Left lung (tissue), 10 donors: ENCODE results near the gene KLRC4. TPM values are rescaled to one million over a fixed set of nuclear protein-coding genes. Genes with fewer than 3 reads are reported as not detected.
"Not testable (repeated sequence)": the region's sequence is repeated elsewhere in the genome, so short reads cannot be mapped to it uniquely, and the experiment has no call there.

Source experiments
- ATAC-seq: fragments of 200-7000 bp; cut with Tn5 transposase; one replicate; pipeline ENCODE4 v1.9.1; 2020; ENCODE audit warnings: moderate library complexity
- DNase-seq, 4 donors: peaks; one replicate each; pipeline ENCODE4 v3.0.0-alpha.2; 2013 to 2020
- H3K27ac ChIP-seq, 2 donors: fragments of 200-600 bp; sonication (generic) in 1 of 2; one replicate each; pipeline versions ENCODE4 v1.5.0 to v1.8.0; 2020 to 2021
- H3K27me3 ChIP-seq, 2 donors: fragments of 200-600 bp; sonication (generic) in 1 of 2; one replicate each; pipeline versions ENCODE4 v1.5.0 to v1.8.0; 2020 to 2021
- H3K36me3 ChIP-seq, 2 donors: fragments of 200-600 bp; sonication (generic) in 1 of 2; one replicate each; pipeline versions ENCODE4 v1.5.0 to v1.8.0; 2020 to 2021
- H3K4me1 ChIP-seq, 2 donors: fragments of 200-600 bp; one replicate each; pipeline ENCODE4 v1.8.0; 2021
- H3K4me3 ChIP-seq, 2 donors: fragments of 200-600 bp; sonication (generic) in 1 of 2; one replicate each; pipeline versions ENCODE4 v1.5.0 to v1.8.0; 2020 to 2021; ENCODE audit warnings: mild to moderate bottlenecking in 1 of 2
- H3K9me3 ChIP-seq, 2 donors: fragments of 200-600 bp; sonication (generic) in 1 of 2; one replicate each; pipeline versions ENCODE4 v1.5.0 to v1.8.0; 2020 to 2021
- intact Hi-C, 2 donors: fragments of 100-400 bp; cut with DNase I; formaldehyde crosslinking; loops; one replicate each; pipeline versions ENCODE4 v1.11.2 to v1.14.2; 2022
- polyA plus RNA-seq, 6 donors: library from polyadenylated mRNA; unstranded; fragments of 120-200 nt; gene quantifications; one replicate each; pipeline ENCODE4 v1.2.1, GENCODE V29; 2013; ENCODE audit not compliant: insufficient read length in 6 of 6
- total RNA-seq, 2 donors: library from RNA; stranded (reverse); fragmentation: NEBNext Ultra II Directional; extraction: Animal tissue kit (Norgen Biotek cat#: 25700); gene quantifications; one replicate each; pipeline ENCODE4 v1.2.1, GENCODE V29; 2021
- TF ChIP-seq, protein P1 (sequence below), 2 donors: fragments of 200-600 bp; sonication (generic) in 1 of 2; IDR thresholded peaks; one replicate each; pipeline versions ENCODE4 v1.5.0 to v1.8.0; 2021; ENCODE audit warnings: antibody characterized with exemption in 2 of 2
- donor health status: DM: no; HTN: yes; CAD: no.
- donor health status: DM: no; HTN: no; CAD: no.

KLRC4 gene
- total and polyA plus RNA-seq, 8 donors: 0.21 to 1.3 (median 0.35) TPM; not detected in 2

DNA sequence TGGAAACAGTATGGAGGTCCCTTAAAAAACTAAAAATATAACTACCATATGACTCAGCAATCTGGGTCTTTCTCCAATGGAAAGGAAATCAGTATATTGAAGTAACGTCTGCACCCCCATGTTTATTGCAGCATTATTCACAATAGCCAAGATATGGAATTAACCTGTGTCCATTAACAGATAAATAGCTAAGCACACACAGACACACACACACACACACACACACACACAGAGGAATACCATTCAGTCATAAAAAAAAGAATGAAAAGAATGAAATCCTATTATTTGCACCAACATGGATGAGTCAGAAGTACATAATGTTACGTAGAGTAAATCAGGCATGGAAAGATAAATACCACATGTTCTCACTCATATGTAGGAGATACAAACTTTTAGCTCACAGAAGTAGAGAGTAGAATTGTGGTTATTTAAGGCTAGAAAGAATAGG lies 24.4 kb downstream of the KLRC4 start:
- H3K36me3 ChIP-seq: no peaks in the 10 kb centered on the region
- no peak for DNase-seq
- TF ChIP-seq, protein P1, sequence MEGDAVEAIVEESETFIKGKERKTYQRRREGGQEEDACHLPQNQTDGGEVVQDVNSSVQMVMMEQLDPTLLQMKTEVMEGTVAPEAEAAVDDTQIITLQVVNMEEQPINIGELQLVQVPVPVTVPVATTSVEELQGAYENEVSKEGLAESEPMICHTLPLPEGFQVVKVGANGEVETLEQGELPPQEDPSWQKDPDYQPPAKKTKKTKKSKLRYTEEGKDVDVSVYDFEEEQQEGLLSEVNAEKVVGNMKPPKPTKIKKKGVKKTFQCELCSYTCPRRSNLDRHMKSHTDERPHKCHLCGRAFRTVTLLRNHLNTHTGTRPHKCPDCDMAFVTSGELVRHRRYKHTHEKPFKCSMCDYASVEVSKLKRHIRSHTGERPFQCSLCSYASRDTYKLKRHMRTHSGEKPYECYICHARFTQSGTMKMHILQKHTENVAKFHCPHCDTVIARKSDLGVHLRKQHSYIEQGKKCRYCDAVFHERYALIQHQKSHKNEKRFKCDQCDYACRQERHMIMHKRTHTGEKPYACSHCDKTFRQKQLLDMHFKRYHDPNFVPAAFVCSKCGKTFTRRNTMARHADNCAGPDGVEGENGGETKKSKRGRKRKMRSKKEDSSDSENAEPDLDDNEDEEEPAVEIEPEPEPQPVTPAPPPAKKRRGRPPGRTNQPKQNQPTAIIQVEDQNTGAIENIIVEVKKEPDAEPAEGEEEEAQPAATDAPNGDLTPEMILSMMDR (IDR thresholded peaks at IDR 0.05): no peak
- H3K27ac ChIP-seq: no peak overlapping the region
- no peaks in the 10 kb centered on the region for H3K9me3 ChIP-seq
- no peak for ATAC-seq
- no peaks in the 10 kb centered on the region for H3K27me3 ChIP-seq
- intact Hi-C loops: no loop called here
- no peaks in the 10 kb centered on the region for H3K4me1 ChIP-seq
- no peak overlapping the region for H3K4me3 ChIP-seq

DNA sequence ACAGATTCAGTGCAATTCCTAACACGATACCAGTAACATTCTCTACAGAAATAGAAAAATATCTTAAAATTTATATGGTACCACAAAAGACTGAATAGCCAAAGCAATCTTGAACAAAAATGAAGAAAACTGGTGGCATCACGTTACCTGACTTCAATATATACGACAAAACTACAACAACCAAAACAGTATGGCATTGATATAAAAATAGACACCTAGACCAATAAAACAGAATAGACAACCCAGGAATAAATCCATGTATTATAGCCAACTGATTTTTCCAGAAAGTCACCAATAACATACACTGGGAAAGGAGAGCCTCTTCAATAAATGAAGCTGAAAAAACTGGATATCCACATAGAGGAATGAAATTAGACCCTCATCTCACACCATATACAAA lies 25.4 kb downstream of the KLRC4 start:
- no peak overlapping the region for H3K4me3 ChIP-seq
- no peak overlapping the region for H3K27ac ChIP-seq
- intact Hi-C loops: no loop called here
- TF ChIP-seq, protein P1 (IDR thresholded peaks at IDR 0.05): no peak
- DNase-seq (no peak), ATAC-seq (no peak)
- H3K4me1 ChIP-seq: no peaks in the 10 kb centered on the region
- no peaks in the 10 kb centered on the region for H3K9me3 ChIP-seq
- no peaks in the 10 kb centered on the region for H3K36me3 ChIP-seq
- H3K27me3 ChIP-seq: no peaks in the 10 kb centered on the region

DNA sequence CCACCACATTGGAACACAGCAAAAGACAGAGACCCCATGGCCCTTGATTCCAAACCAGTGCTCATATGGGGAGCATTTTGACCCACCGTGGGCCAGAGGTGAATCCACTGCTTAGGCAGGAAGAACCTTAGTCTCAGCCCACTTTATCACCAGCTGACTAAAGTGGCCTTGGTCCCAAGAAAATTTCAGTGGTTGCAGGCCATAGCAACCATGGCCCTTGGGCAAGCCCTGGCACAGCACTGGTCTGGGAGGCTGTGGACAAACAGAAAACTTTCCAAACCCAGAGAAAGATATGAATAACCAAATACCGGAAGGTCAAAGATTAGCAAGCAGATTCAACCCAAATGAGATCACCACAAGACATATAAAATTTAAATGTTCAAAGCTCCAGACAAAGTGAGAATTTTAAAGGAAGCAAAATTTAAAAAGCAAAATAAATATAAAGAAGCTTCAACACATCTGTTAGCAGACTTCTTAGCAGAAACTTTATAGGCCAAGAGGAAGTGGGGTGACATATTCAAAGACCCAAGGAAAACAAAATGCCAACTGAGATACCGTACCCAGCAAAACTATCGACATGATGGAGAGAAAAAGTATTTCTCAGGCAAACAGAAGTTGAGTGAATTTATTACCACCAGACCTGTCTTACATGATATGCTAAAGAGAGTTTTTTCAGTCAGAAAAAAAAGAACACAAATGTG lies 27.5 kb downstream of the KLRC4 start:
- intact Hi-C loops: no loop called here
- ATAC-seq: no peak
- TF ChIP-seq, protein P1 (IDR thresholded peaks at IDR 0.05): no peak

DNA sequence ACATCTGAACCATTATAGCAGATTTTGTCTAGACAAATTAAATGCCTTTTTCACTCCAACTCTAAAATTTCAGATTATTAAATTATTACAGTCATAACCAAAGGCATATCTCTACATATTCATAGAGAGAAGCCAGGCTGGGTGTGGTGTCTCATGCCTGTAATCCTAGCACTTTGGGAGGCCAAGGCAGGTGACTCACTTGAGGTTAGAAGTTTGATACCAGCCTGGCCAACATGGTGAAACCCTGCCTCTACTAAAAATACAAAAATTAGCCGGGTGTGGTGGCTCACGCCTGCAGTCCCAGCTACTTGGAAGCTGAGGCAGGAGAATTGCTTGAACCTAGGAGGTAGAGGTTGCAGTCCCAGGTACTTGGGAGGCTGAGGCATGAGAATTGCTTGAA lies 30.8 kb downstream of the KLRC4 start:
- H3K4me1 ChIP-seq, H3K27ac ChIP-seq, DNase-seq, H3K4me3 ChIP-seq, ATAC-seq, H3K27me3 ChIP-seq, H3K36me3 ChIP-seq, H3K9me3 ChIP-seq, intact Hi-C loops: not testable (repeated sequence)

More for the DNA sequence above, 27.5 kb downstream of the KLRC4 start:
- no peaks in the 10 kb centered on the region for H3K9me3 ChIP-seq
- no peak for DNase-seq
- H3K27ac ChIP-seq: no peak overlapping the region
- H3K27me3 ChIP-seq: no peaks in the 10 kb centered on the region
- H3K36me3 ChIP-seq: no peaks in the 10 kb centered on the region
- no peak overlapping the region for H3K4me3 ChIP-seq
- H3K4me1 ChIP-seq: no peaks in the 10 kb centered on the region

DNA sequence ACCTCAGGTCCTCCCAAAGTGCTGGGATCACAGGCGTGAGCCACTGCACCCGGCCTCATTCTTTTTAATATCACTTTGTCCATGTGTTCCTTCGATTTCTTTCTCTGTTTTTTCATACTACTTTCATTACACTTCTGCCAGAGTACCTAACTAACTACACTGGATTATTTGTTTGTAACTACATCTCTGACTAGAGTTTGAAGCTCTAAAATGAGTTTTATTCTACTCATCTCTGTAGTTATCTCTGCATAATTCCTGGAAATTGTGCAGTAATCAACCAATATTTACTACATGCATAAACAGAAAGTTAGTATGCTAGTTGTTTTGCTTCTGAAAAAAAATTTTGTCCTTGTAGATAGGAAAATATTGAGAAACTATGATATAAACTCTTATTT lies 34.9 kb downstream of the KLRC4 start:
- no peaks in the 10 kb centered on the region for H3K27me3 ChIP-seq
- H3K4me3 ChIP-seq: no peak overlapping the region
- no peak for ATAC-seq
- no peaks in the 10 kb centered on the region for H3K9me3 ChIP-seq
- DNase-seq: no peak
- TF ChIP-seq, protein P1 (IDR thresholded peaks at IDR 0.05): no peak
- no peak overlapping the region for H3K27ac ChIP-seq
- intact Hi-C loops: no loop called here
- peaks cover 0 to 19% of the 10 kb centered on the region in 2 donors for H3K4me1 ChIP-seq
- H3K36me3 ChIP-seq: no peaks in the 10 kb centered on the region

DNA sequence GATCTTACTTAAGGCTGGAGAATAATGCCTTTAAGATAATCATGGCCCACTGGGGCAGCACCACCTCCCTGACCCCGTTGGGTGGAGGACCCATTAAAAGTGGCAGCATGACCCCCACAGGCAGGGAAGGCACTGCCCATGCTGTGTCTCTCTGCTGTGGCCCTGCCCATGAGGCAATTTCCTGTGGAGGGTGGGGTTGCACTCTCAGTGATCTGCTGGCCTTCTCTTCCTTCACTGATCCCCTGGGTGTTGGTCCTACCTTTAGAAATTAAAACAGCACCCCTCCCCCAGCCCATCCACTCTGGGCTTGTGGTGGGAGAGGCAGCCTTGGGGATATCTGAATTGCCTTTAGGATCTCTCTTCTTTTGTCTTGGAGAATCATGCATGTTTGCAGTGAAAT lies 37.0 kb downstream of the KLRC4 start:
- ATAC-seq (peak; percentile 53), DNase-seq (peak in 1 of 4 donors; percentile 41)
- intact Hi-C loops: no loop called here
- TF ChIP-seq, protein P1 (IDR thresholded peaks at IDR 0.05): no peak
- Histone ChIP-seq H3K4me1 (peaks cover 0 to 19% of the 10 kb centered on the region in 2 donors), H3K4me3 (no peak overlapping the region), H3K9me3 (peaks cover 0 to 2% of the 10 kb centered on the region in 2 donors), H3K36me3 (no peaks in the 10 kb centered on the region), H3K27ac (peak overlapping the region in 1 of 2 donors; percentile 57), H3K27me3 (no peaks in the 10 kb centered on the region)

DNA sequence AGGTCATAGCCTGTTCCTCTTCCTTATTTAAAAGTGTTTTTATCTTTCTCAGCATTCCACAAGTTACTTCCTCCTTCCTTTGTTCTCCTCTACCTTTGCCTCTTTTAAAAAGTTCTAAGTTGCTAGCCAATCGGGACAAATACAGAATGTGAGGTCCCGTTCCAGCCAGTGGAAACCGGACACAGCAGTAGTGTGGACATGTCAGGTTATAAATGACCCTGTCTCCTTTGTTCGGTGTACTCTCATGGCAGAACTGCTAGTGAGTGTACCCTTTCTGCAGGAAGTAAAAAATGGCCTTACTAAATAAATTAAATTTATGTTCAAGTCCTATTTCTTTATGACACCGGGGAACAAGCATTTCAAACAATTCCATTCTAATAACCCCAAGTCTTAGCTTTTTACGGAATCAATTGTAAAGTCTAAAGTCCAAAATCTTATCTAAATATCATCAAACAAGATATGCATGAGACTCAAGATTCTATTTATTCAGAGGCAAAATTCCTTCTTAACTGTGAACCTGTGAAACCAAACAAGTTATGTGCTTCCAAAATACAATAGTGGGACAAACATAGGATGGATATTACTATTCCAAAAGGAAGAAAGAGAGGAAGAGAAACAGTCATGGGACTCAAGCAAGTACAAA lies 37.5 kb downstream of the KLRC4 start:
- intact Hi-C loops, H3K27me3 ChIP-seq, H3K4me3 ChIP-seq, H3K36me3 ChIP-seq, ATAC-seq, DNase-seq, H3K9me3 ChIP-seq: not testable (repeated sequence)
- peak overlapping the region in 1 of 2 donors; percentile 57 for H3K27ac ChIP-seq
- peaks cover 0 to 19% of the 10 kb centered on the region in 2 donors for H3K4me1 ChIP-seq
